Activated CD4-positive, CD25-positive, alpha-beta regulatory T cell treated with anti-CD3 and anti-CD28 coated beads, Interleukin-2, amount 50 U/mL, for 24 hours (primary cell): ENCODE results near the gene MYOG.

Experiments
- ATAC-seq, 2 donors: fragments of 150-1000 bp; cut with Tn5 transposase; one replicate each; pipeline ENCODE4 v1.10.0; 2021; ENCODE audit warnings: mild to moderate bottlenecking in 1 of 2, moderate library complexity in 1 of 2

Gene MYOG

DNA sequence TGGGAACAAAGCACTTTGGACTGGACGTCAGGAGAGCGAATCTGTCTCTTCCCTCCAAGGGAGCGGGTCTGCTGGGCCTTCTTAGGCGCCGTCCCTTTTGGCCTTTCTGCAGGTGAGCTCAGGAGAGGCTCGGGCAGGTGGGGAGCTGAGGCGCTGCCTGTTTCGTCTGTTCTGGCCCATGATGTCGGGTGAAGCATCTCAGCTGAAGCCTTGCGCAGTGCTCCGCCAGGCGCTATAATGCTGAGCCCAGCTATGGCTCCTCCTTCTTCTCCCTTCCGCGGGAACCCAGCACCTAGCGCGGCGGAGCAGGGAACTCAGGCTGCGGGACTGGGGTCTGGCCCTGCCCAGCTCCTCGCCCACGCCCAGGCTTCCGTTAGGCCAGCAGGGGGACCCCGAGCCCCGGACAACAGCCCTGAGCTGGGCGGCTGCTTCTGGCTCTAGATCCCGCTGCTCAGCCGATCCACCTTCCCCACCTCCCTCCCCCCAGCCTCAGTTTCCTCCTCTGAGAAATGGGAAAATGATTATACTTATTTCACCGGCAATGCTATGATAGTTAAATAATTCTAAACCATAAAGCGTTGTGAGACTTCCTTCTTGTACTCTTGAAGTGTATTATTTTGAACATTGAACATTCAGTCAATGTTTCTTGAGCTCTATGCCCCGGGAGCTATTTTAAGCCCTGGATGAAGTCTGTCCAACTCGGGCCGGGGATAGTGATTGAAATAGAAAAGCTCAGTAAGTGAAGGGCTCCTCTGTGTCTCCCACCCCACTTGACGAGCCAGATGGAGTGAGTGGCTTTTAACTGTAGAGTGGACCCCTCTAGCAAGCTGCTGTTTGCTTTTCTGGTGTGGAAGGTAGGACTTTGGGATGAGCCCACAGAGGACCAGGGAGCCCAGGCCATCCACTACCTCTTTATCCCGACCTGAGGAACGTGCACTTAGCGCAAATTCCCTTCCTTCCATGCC lies 32.1 kb upstream of the MYOG start:
- ATAC-seq, result no peak

DNA sequence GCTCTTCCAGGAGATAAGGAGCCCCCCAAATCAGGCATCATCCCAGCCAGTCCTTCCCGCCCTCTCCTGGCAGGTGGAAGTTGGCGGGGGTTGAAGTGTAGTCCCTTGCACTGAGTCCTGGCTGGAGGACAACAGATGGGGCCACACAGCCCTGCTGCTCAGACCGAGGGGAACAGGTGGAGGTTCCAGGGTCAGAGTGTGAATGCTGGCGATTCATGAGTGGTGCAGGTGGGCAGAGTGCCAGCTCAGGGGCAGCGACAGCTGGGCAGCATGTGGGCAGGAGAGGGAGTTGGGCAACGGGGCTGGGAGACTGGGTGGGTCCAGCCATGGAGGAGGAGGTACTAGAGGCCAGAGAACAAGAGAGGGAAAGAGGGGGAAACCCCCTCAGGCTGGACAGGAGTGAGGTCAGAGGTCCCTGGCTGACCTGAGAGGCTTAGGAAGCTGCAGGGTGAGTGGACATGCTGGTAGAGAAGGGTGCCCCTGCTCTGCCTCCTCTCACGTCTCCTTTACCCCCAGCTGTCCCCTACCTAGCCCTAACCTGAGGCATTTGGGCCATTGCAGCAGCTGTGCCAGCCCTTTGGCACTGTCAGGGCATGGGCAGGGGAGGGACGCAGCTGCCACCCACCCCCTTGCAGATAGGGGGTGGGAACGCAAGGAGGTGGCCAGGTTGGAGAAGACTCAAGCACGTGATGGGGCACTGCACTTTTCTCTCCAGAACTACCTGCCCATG lies 30.4 kb upstream of the MYOG start:
- ATAC-seq, result no peak

DNA sequence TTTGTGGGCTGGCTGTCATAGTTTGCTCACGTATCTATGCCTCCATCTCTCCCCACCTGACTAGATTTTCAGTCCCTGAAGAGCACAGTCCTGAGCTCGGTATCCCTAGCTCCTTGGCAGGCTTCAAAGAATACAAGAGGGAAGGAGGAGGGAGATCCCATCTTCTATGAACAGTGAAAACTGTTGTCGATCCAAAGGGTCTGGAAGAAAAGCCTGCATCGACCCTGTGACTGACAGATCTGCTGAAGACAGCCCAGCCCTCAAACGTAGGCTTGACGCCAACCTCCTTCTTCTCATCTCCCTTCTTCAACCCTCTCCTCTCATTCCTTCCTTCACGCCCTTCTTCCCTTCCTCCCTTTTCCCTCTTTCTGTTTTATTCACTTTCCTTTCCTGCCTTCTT lies 28.4 kb upstream of the MYOG start:
- ATAC-seq, result no peak

DNA sequence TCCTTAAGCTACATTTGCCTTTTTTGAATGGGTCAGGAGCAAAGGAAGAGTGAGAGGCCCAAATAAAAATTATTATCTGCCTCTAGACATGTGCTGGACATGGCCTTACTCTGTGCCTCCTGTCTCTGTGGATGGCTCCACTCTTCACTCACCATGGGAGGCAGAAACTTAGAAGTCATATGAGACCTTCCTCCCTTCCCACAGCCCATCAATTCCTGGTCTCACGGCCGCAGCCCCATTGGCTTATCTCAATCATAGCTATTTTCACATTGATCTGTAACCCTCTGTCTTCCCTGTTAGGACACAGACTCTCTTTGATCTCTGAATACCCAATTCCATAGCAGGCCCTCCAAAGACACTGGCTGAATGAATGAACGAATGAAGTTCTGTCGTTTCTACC lies 27.5 kb upstream of the MYOG start:
- no peak for ATAC-seq

DNA sequence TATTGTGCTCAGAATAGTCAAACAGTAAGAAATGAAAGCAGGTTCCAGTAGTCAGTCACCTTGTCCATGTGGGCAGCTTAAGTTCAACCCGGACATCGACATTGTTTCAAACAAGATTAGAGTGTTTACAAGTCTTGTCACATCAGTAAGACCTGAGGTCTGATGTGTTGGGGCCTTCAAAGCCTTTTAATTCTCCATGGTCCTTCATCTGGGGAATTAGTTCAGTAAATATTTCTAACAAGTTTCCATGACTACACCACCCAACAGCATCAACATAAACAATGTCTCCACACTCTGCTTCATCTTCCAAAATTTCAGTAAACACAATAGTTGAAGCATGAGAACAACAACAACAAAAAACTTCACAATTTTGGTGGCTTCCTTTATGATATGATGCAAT lies 26.7 kb upstream of the MYOG start:
- ATAC-seq, result no peak

DNA sequence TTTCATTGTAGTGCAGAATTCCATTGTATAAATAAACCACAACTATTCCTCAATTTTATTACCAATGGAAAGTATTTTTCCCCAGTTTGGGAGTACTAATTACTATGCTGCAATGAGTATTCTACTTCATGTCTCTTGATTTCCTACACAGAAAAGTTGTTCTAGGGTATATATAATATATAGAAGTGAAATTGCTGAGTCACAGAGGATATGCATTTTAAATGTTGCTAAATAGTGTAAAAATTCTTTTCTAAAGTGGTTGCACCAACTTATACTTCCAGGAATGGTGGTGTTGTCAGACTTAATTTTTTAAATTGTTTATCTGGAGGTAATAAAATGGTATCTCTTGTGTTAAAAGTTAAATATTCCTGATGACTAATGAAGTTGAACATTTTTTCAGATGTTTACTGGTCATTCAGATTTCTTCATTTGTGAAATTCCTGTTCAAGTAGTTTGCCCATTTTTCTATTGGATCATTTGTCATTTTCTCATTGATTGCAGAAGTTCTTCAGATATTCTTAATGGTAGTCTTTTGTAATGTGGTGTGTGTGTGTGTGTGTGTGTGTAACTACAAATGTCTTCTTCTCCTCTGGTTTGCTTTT lies 19.1 kb upstream of the MYOG start:
- no peak for ATAC-seq

DNA sequence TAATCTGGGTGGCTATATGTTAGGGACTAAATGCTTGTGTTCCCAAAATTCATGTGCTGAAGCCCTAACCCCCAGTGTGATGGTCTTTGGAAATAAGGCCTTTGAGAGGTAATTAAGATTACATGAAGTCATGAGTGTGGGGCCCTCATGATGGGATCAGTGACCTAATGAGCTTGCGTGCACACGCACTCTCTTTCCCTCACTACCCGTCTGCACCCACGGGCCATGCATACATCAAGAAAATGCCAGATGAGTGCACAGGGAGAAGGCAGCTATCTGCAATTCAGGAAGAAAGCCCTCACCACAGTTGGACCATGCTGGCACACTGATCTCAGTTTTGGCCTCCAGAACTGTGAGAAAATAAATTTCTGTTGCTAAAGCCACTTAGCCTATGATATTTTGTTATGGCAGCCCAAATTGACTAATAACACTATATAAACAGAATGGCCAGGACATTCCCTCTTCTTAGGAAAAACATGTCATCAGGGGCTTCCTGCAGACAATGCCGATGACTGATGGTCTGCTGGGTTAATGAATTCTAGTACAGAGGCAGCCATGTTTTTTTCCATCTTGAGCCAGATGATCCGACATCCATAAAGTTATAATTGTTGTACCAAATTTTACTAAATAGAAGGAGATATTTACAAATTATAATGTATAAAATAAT lies 18.1 kb upstream of the MYOG start:
- ATAC-seq, result no peak

DNA sequence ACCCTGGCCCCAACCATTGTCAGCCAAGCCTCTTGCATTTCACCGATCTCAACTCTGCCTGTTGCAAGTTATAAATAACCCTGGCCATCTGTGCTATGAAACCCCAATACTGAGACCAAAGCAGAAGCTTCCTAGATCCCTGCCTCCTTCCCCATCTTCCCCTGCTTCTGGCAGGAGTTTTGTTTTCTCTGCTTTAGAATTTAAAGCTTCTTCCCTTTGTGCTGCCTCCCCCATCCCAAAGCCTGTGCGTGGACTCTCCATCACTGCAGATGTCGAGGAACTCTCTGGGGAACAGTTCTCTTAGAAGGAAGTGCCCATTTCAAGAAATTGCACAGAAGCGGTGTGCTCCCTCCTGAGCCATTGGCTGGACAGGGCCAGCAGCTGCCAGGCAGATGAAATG lies 17.4 kb upstream of the MYOG start:
- no peak for ATAC-seq

DNA sequence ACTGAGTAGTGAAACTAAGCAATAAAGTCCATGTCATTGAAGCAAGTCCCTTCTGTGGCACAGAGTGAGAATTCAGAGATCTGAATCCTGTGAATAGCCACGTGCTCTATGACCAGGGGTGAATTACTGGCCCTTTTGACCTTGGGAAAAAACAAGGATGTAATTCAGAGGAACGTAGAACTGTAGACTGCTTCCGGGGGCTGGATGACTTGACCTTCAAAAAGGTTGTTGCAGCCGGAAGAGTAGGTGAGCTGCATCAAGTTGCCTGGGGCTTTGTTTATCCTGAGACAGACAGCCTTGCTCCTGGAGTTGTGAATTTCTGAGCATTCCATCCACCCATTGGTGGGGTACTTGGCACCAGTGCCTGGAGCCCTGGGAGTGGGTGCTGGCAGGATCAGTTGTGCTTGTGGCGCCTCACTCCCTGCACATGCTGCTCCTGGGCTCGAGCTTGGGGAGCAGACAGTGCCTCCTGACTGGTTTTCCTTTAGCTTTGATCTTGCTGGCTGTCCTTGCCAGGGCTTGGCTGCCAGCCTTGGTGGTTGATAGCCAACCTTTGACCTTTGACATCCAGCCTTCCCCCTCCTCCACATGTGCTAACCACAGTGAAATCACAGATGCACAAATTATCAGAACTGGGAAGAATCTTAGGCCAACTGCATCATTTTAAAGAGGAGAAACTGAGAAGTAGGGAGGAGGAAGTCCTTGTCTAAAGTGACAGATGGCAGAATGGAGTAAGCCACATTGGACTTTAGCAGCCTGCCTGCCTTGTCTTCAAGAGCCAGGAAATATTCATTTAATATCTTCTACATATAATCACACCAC lies 16.2 kb upstream of the MYOG start:
- no peak for ATAC-seq

DNA sequence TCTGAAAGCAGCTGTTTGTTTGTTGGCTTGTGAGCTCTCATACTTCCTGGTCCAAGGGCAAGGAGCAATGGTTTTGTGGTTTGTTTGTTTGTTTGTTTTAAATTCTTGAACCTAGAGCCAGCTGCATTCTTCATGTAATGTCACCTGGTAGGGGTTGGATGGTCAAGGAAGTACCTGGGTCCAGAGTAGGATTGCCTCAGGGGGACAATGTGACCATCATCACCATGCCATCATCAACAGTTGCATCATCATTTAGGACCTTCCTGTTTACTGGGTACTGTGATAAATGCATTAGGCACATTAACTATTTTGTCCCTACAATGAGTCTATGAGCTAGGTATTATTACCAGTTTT lies 14.7 kb upstream of the MYOG start:
- ATAC-seq, result no peak

DNA sequence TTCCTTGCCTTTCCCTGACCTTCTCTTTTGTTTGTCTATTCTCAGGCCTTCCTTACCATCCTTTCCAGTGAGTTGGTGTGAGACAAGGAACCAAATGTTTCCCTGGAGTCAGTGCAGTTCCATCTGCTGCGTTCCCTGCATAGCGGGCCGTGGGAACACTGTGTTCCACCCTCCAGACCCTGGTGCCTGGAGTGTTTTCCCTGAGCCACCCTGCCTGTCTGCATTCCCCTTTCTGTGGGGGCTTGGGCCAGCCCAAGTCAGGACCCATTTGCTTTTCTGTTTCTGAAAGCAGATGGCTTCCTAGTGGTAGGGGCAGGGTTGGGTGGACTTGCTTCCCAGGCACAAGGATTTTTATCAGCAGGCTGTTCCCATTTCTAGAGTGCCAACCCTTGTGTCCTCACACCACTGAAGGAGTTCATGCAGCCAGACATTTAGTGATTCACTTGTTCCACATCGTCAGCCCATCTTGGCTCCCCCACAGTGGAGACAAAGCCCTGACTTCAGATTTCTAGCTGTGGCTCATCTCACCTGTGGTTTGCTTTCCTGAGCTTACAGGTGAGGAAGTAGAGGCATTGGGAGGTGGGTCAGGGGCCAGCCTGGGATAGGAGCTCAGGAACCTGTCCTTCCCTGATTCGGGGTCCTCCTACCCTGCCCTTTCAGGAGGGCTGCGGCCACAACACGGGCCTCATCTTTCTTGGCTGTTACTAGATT lies 14.1 kb upstream of the MYOG start:
- no peak for ATAC-seq

DNA sequence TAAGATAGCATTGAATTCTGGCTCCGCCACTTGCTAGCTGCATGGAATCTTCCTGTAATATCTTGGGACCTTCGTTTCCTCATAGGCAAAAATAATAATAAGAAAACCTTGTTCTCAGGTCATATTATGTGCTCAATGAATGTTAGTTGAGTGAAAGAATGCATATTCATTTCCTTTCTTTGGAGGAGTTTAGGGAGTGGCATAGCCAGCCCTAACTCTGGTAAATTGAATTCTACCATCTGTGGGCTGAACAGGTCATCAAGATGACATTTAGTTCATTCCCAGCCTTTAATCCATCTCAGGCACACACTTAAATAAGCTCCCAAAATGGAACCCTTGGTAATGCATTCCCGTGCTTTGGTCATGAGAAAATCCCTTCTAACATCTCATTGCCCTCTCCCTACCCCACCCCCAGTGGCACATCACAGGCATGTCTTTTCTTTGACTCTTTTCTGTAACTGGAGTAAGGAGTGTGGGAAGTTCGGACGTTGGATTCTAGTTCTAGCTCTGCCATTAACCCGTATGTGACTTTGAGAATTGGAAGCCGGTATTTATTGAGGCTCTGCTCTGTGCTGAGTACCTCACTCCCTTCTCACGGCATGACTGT lies 13.2 kb upstream of the MYOG start:
- no peak for ATAC-seq

DNA sequence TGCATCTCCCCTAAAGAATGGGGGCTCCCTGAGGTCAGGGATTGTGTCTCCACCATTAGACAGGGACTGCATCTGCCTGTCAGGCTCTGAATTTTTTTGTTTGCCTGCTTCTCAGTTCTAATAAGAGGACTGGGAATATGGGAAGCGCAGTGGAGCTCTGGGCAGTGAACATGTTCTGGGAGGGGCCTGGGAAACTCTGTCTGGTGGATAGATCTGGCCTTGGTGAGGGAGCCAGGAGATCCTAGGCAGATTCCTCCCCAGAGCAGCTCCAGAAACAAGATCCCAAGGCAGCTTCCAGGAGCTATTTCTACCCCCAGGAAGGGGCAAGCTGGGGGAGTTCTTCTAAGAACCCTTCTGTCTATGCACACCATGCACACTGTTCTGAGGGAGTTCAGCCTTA lies 12.6 kb upstream of the MYOG start:
- ATAC-seq, result no peak

DNA sequence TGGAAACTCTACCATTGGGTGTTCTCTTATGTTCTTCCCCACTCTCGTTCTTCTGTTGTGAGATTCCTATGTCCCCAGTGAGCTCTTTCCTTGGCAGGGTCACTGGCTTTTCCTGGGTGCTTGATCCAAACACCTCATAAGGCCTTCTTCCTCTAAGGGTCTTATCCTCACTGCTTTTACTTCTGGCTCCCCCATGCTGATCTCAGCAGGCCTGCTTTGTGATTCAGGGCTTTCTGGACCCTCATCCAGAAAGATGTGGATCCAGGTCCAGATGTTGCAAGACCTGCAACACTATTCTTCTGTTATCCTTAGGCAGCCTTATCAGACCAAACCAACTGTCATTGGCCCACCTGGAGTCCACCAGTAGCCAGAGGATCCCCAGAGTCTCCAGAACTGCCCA lies 11.2 kb upstream of the MYOG start:
- ATAC-seq, result no peak

DNA sequence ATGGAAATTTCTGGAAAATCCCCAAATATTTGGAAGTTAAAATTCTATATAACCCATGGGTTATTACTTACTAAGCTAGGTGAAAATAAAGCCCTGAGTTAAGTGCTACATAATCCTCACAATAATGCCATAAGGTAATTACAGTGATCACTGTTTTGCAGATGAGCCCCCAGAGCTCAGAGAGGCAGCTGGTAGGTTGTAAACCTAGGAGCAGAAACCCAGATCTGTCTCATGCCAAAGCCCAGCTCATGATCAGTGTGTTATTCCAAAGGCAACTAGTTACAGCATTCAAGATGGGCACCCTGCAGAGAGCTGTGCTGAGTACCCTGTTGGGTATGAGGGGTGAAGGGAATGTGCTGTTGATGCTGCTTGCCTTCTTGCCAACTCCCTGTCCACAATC lies 10.8 kb upstream of the MYOG start:
- no peak for ATAC-seq

DNA sequence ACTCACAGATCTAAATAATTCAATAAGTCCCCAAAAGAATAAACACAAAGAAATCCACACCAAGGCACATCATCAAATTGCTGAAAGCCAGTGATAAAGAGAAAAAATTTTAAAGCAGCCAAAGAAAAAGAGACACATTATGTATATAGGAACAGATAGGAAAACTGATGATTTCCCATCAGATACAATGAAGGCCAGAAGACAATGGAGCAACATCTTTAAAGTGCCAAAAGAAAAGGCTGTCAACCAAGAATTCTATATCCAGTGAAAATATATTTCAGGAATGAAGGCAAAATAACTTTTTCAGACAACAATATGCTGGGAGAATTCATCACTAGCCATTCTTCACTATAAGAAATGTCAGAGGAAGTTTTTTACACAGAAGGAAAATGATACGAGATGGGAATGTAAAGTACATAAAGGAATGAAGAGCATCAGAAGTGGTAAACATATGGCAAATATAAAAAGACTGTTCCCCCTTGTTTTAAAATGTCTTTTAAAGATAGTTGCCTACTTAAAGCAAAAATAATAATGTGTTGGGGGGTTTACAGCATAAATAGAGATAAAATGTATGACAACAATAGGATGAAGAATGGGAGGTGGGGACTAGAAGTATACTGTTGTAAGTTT lies 9.4 kb upstream of the MYOG start:
- ATAC-seq, result no peak

DNA sequence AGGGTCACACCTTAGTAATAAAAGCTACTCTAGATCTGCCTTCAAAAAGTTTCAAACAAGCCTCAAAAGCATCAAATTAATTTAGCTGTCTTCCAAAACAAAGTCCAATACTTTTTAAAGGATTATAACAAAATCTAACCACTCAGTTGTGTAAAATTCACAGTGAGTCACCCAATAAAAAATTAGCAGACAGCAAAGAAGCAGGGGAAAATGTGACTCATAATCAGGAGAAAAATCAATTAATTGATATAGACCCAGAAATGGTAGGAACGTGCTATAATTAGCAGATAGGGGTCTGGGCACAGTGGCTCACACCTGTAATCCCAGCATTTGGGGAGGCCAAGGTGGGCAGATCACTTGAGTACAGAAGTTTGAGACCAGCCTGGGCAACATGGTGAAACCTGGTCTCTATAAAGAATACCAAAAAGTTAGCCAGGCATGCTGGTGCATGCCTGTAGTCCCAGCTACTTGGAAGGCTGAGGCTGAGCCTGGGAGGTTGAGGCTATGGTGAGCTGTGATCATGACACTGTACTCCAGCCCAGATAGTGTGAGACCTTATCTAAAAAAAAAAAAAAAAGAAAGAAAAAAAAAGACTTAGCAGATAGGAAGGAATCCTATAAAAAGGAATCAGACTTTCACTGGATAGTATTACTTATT lies 8.1 kb upstream of the MYOG start:
- no peak for ATAC-seq

DNA sequence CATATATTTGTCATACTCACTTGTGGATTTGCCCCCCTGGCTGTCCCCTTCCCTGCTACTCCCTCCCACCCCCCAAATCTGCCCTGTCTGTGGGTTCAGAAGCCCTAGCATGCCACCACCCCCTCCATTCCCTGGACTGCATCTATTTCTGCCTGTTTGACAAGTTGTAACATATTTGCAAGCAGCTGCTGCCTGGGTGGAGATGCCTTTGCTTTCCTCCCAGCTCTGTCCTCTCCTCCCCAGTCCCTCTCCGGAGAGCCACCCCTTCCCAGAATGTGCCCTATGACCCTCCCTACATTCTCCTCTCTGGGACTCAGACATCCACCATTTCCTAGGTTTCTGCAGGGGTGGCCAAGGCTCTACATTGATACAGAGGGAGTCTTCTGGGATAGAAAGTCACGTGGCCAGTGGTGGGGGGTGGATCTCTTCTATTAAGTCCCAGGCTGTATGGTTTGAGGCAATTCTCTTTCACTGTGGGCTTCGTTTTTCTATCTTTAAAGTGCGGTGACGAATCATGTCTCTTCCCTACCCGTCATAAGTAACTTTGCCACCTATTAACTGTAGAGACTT lies 6.0 kb upstream of the MYOG start:
- no peak for ATAC-seq

DNA sequence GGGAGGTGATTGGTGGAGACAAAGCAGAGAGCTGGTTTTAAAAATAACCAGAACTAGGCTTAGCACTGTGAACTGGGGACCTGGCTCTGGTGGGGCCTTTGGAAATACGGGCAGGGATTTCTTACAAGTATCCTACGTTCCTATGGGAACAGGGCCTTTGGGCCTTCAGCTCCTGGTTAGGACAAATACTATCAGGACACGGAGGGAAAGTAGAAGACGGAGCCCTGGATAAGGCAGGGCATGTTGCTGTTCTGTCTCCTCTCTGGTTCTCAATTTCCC lies 5.3 kb upstream of the MYOG start:
- ATAC-seq, result no peak
